NCI-H187 treated with DMSO at 0.1 percent for 48 hours (cell line): ENCODE results near the gene ACOT2.
"Not testable (repeated sequence)": the region's sequence is repeated elsewhere in the genome, so short reads cannot be mapped to it uniquely, and the experiment has no call there.

ENCODE experiments used
- DNase-seq: peaks from one replicate; lab custom pipeline; 2025; lab: John Stamatoyannopoulos, UW

ACOT2 gene

GRCh38 chr14:73569185-73569958 lies at the start of gene ACOT2:
ACOT2 (plus strand) TSS chr14:73569213; CDS start chr14:73569241, 28 bp downstream.
- DNase-seq, result peak; percentile 59

- no peak for DNase-seq
These were observed 47.8 kb upstream of the ACOT2 start for GRCh38 chr14:73521229-73521628.

- no peak for DNase-seq
These were observed 44.5 kb upstream of the ACOT2 start for GRCh38 chr14:73524493-73524892.

GRCh38 chr14:73526036-73526984 lies 42.7 kb upstream of the ACOT2 start:
- no peak for DNase-seq

- not testable (repeated sequence) for DNase-seq
These were observed 39.7 kb upstream of the ACOT2 start for GRCh38 chr14:73529356-73529755.

- not testable (repeated sequence) for DNase-seq
These were observed 37.0 kb upstream of the ACOT2 start for GRCh38 chr14:73531971-73532370.

- not testable (repeated sequence) for DNase-seq
These were observed 31.6 kb upstream of the ACOT2 start for GRCh38 chr14:73537244-73538045.

GRCh38 chr14:73539017-73539416 lies 30.0 kb upstream of the ACOT2 start:
- not testable (repeated sequence) for DNase-seq

GRCh38 chr14:73542961-73543360 lies 26.1 kb upstream of the ACOT2 start:
- DNase-seq, result not testable (repeated sequence)

- not testable (repeated sequence) for DNase-seq
These were observed 23.7 kb upstream of the ACOT2 start for GRCh38 chr14:73545353-73545752.

- DNase-seq, result not testable (repeated sequence)
These were observed 19.9 kb upstream of the ACOT2 start for GRCh38 chr14:73549097-73549496.

- DNase-seq, result not testable (repeated sequence)
These were observed 19.0 kb upstream of the ACOT2 start for GRCh38 chr14:73549889-73550524.

- DNase-seq, result no peak
These were observed 15.2 kb upstream of the ACOT2 start for GRCh38 chr14:73553845-73554244.

- not testable (repeated sequence) for DNase-seq
These were observed 11.8 kb upstream of the ACOT2 start for GRCh38 chr14:73557201-73557600.

GRCh38 chr14:73558238-73558637 lies 10.8 kb upstream of the ACOT2 start:
- not testable (repeated sequence) for DNase-seq

GRCh38 chr14:73562256-73562655 lies 6.8 kb upstream of the ACOT2 start:
- not testable (repeated sequence) for DNase-seq

GRCh38 chr14:73562696-73563095 lies 6.3 kb upstream of the ACOT2 start:
- DNase-seq, result not testable (repeated sequence)

GRCh38 chr14:73566431-73566830 lies 2.6 kb upstream of the ACOT2 start:
- DNase-seq, result not testable (repeated sequence)

- DNase-seq, result not testable (repeated sequence)
These were observed 2.1 kb upstream of the ACOT2 start for GRCh38 chr14:73566935-73567334.

GRCh38 chr14:73567358-73567757 lies 1.7 kb upstream of the ACOT2 start:
- no peak for DNase-seq
